Measurements from ENCODE around the gene SCAF8.

Gene SCAF8

DNA sequence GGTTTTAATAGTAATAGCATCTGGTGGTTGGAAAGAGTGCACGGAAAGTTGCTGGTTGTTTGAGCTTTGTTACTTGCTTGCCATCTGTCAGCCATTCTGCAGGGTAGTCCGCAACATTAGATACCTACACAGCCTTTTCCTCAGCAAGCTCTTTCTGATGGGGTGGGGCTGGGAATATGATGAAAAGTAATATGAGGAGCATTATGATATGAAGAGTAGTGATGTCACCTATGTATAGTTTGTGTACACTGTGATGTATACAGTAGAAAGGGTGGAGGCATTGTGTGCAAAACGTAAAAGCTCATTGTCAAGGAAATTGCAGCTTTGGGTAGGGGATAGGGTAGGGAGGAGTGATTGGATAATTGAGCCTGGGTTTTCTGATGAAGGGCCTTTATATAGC, 16.1 kb downstream of the SCAF8 start:
- Histone ChIP-seq H3K27me3 (ENCODE audit: low read length) (no peaks in the 10 kb centered on the region), H4K20me1 (ENCODE audit: low read depth, low read length) (peaks cover 20% of the 10 kb centered on the region)

DNA sequence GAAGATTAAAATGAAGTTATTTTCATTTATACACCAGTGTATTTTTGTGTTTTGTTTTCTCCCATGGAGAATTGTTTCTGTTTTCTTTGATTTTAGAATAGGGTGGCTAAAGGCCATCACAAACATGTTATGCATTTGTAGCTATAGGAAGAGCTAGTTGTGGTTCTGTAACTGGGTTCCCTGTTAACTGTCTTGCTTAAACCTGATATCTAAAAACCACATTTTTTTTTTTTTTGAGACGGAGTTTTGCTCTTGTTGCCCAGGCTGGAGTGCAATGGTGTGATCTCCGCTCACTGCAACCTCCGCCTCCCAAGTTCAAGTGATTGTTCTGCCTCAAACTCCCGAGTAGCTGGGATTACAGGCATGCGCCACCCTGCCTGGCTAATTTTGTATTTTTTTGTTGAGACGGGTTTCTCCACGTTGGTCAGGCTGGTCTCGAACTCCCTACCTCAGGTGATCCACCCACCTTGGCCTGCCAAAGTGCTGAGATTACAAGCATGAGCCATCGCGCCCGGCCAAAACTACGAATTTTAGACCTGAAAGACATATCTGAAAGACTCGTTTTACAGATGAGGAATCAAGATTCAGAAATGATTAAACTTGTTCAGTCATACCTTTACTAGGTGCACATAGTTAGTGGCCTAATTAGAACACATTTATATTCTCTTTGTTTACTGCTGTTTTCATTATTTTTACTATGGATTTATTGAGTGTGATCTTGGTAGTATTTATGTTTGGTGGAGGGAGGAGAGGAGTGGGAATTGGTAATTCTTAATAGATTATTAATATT, 18.0 kb downstream of the SCAF8 start:
- Histone ChIP-seq H4K20me1 (ENCODE audit: low read depth, low read length) (peaks cover 28% of the 10 kb centered on the region), H3K9me3 (ENCODE audit: insufficient read depth, low read length) (no peaks in the 10 kb centered on the region), H2AFZ (ENCODE audit: low read depth, low read length, severe bottlenecking) (no peak overlapping the region), H3K4me3 (ENCODE audit: insufficient read depth, low read length, poor library complexity, severe bottlenecking) (no peak overlapping the region), H3K9ac (ENCODE audit: low read length) (no peak overlapping the region), H3K36me3 (ENCODE audit: low read length) (no peaks in the 10 kb centered on the region; the same call in 1 of the 2 replicates), H3K4me2 (ENCODE audit: low read depth, low read length, poor library complexity, severe bottlenecking) (no peak overlapping the region), H3K27ac (ENCODE audit: low read depth, low read length) (no peak overlapping the region), H3K79me2 (ENCODE audit: insufficient read depth, low read length) (peaks cover 100% of the 10 kb centered on the region), H3F3A (ENCODE audit: insufficient read depth) (peaks cover 13% of the 10 kb centered on the region; the same call in 1 of the 2 replicates), H3K27me3 (ENCODE audit: low read length) (no peaks in the 10 kb centered on the region), H3K9me2 (replicated peaks; ENCODE audit: insufficient read depth, low read length) (no peaks in the 10 kb centered on the region)
- TF ChIP-seq, protein P1, sequence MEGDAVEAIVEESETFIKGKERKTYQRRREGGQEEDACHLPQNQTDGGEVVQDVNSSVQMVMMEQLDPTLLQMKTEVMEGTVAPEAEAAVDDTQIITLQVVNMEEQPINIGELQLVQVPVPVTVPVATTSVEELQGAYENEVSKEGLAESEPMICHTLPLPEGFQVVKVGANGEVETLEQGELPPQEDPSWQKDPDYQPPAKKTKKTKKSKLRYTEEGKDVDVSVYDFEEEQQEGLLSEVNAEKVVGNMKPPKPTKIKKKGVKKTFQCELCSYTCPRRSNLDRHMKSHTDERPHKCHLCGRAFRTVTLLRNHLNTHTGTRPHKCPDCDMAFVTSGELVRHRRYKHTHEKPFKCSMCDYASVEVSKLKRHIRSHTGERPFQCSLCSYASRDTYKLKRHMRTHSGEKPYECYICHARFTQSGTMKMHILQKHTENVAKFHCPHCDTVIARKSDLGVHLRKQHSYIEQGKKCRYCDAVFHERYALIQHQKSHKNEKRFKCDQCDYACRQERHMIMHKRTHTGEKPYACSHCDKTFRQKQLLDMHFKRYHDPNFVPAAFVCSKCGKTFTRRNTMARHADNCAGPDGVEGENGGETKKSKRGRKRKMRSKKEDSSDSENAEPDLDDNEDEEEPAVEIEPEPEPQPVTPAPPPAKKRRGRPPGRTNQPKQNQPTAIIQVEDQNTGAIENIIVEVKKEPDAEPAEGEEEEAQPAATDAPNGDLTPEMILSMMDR (IDR thresholded peaks at IDR 0.05; ENCODE audit: insufficient read depth, low read length, poor library complexity, severe bottlenecking): no peak
- no peak for TF ChIP-seq EZH2phosphoT487 (conservative IDR thresholded peaks at IDR 0.05; ENCODE audit: low read length)

More for the DNA sequence above, 16.1 kb downstream of the SCAF8 start:
- Histone ChIP-seq H3K9ac (ENCODE audit: low read length) (no peak overlapping the region), H3K9me2 (replicated peaks; ENCODE audit: insufficient read depth, low read length) (no peaks in the 10 kb centered on the region), H2AFZ (ENCODE audit: low read depth, low read length, severe bottlenecking) (no peak overlapping the region), H3F3A (ENCODE audit: insufficient read depth) (peaks cover 15% of the 10 kb centered on the region; the same call in 1 of the 2 replicates), H3K79me2 (ENCODE audit: insufficient read depth, low read length) (peaks cover 100% of the 10 kb centered on the region), H3K4me3 (ENCODE audit: insufficient read depth, low read length, poor library complexity, severe bottlenecking) (no peak overlapping the region), H3K27ac (ENCODE audit: low read depth, low read length) (no peak overlapping the region), H3K4me2 (ENCODE audit: low read depth, low read length, poor library complexity, severe bottlenecking) (no peak overlapping the region), H3K36me3 (ENCODE audit: low read length) (no peaks in the 10 kb centered on the region; the same call in 1 of the 2 replicates), H3K9me3 (ENCODE audit: insufficient read depth, low read length) (no peaks in the 10 kb centered on the region)
- TF ChIP-seq EZH2phosphoT487 (conservative IDR thresholded peaks at IDR 0.05; ENCODE audit: low read length): no peak
- TF ChIP-seq, protein P1 (IDR thresholded peaks at IDR 0.05; ENCODE audit: insufficient read depth, low read length, poor library complexity, severe bottlenecking): no peak

DNA sequence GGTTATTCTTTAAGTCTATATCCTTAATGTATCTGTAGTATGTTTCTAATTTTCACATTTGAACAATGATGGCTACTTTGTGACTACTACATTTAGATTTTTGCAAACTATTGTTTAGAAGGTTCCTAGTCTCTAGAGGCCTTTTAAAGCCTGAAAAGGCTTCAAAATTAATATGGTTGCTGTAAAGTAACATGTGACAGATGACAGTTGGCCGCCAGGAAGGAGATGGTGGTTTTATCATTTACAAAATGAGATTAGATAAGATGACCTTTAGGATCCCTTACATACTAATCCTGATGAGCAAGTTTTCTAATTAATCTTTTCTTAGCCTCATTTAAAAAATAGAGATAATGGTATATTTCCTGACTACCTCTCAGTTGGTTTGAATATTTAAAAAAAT, 18.8 kb downstream of the SCAF8 start:
- no peak for TF ChIP-seq EZH2phosphoT487 (conservative IDR thresholded peaks at IDR 0.05; ENCODE audit: low read length)
- TF ChIP-seq, protein P1 (IDR thresholded peaks at IDR 0.05; ENCODE audit: insufficient read depth, low read length, poor library complexity, severe bottlenecking): no peak
- Histone ChIP-seq H3K4me3 (ENCODE audit: insufficient read depth, low read length, poor library complexity, severe bottlenecking) (no peak overlapping the region), H3K9me2 (replicated peaks; ENCODE audit: insufficient read depth, low read length) (no peaks in the 10 kb centered on the region), H3K4me2 (ENCODE audit: low read depth, low read length, poor library complexity, severe bottlenecking) (no peak overlapping the region), H3K9ac (ENCODE audit: low read length) (no peak overlapping the region), H3K9me3 (ENCODE audit: insufficient read depth, low read length) (no peaks in the 10 kb centered on the region), H3F3A (ENCODE audit: insufficient read depth) (peaks cover 10% of the 10 kb centered on the region; the same call in 1 of the 2 replicates), H2AFZ (ENCODE audit: low read depth, low read length, severe bottlenecking) (no peak overlapping the region), H3K36me3 (ENCODE audit: low read length) (no peaks in the 10 kb centered on the region; the same call in 1 of the 2 replicates), H4K20me1 (ENCODE audit: low read depth, low read length) (peaks cover 30% of the 10 kb centered on the region), H3K79me2 (ENCODE audit: insufficient read depth, low read length) (peaks cover 100% of the 10 kb centered on the region), H3K27ac (ENCODE audit: low read depth, low read length) (no peak overlapping the region), H3K27me3 (ENCODE audit: low read length) (no peaks in the 10 kb centered on the region)

Data from SU-DHL-6 (cell line).